Measurements from ENCODE around the gene AMPD2.

DNA sequence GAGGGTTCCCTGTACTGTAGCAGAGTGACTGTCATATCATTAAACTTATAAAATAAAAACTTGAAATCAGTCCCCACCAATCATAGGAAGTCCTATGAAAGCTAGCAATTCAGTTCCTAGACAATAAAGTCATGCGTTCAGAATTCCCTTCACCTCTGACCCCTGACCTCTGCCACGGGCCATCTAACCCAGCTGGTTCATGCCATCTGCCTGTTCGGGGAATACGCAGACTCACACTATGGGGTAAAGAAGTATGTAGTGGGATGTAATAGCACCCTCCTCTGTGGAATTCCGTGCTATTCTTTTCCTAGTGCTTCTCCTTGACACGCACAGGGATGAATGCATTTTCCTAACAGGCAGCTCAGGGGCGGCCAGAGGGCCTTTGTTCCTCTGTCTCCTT is 38.3 kb downstream of the AMPD2 start:
- TF ChIP-seq, protein P1, sequence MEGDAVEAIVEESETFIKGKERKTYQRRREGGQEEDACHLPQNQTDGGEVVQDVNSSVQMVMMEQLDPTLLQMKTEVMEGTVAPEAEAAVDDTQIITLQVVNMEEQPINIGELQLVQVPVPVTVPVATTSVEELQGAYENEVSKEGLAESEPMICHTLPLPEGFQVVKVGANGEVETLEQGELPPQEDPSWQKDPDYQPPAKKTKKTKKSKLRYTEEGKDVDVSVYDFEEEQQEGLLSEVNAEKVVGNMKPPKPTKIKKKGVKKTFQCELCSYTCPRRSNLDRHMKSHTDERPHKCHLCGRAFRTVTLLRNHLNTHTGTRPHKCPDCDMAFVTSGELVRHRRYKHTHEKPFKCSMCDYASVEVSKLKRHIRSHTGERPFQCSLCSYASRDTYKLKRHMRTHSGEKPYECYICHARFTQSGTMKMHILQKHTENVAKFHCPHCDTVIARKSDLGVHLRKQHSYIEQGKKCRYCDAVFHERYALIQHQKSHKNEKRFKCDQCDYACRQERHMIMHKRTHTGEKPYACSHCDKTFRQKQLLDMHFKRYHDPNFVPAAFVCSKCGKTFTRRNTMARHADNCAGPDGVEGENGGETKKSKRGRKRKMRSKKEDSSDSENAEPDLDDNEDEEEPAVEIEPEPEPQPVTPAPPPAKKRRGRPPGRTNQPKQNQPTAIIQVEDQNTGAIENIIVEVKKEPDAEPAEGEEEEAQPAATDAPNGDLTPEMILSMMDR (IDR thresholded peaks at IDR 0.05) = no peak
- TF ChIP-seq POLR2A (IDR thresholded peaks at IDR 0.05) = no peak
